ENCODE results near the gene KCNK5.

DNA sequence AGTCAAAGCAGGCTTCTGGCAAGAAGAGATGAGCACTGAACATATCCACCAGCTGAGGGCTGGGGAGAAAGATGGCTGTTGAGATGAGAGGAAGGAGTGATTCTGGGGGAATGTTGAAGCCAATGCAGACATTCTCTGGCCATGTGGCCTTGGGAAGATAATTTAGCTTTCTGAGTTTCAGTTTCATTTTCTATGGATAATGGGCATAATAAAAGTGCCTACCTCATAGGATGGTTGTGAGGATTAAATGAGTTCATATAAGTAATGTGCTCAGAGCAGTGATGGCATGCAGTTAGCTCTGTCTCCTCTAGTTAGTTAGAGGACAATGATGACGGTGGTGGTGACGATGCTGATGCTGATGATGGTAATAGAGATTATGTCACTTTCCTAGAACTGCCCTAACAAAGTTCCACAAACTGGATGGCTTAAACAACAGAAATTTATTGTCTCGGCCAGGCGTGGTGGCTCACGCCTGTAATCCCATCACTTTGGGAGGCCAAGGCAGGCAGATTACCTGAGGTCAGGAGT lies 18.5 kb upstream of the KCNK5 start:
- TF ChIP-seq, protein P1, sequence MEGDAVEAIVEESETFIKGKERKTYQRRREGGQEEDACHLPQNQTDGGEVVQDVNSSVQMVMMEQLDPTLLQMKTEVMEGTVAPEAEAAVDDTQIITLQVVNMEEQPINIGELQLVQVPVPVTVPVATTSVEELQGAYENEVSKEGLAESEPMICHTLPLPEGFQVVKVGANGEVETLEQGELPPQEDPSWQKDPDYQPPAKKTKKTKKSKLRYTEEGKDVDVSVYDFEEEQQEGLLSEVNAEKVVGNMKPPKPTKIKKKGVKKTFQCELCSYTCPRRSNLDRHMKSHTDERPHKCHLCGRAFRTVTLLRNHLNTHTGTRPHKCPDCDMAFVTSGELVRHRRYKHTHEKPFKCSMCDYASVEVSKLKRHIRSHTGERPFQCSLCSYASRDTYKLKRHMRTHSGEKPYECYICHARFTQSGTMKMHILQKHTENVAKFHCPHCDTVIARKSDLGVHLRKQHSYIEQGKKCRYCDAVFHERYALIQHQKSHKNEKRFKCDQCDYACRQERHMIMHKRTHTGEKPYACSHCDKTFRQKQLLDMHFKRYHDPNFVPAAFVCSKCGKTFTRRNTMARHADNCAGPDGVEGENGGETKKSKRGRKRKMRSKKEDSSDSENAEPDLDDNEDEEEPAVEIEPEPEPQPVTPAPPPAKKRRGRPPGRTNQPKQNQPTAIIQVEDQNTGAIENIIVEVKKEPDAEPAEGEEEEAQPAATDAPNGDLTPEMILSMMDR (IDR thresholded peaks at IDR 0.05 in 2 of 3, conservative IDR thresholded peaks at IDR 0.05 in 1 of 3; ENCODE audit: insufficient read depth in 2 of 3, low read depth in 1 of 3, low read length in 3 of 3): no peak
- TF ChIP-seq ZNF707 (CRISPR knock-in tag; conservative IDR thresholded peaks at IDR 0.05) (no peak), TAF1 (IDR thresholded peaks at IDR 0.05; ENCODE audit: control insufficient read depth, extremely low read depth, insufficient read depth, low read length, severe bottlenecking) (no peak), SMAD2 (IDR thresholded peaks at IDR 0.05; ENCODE audit: low read depth, low read length) (no peak), POLR2G (IDR thresholded peaks at IDR 0.05; ENCODE audit: low read depth, low read length) (no peak), GABPA (tag; conservative IDR thresholded peaks at IDR 0.05; ENCODE audit: low read depth) (no peak)
